ENCODE measurements around the gene SPCS2. TPM values are rescaled to one million over a fixed set of nuclear protein-coding genes. Genes with fewer than 3 reads are reported as not detected.
"Not testable (repeated sequence)": the region's sequence is repeated elsewhere in the genome, so short reads cannot be mapped to it uniquely, and the experiment has no call there.

SPCS2 gene
- total RNA-seq, 1 experiment from 2014 or later, result 116 TPM

DNA sequence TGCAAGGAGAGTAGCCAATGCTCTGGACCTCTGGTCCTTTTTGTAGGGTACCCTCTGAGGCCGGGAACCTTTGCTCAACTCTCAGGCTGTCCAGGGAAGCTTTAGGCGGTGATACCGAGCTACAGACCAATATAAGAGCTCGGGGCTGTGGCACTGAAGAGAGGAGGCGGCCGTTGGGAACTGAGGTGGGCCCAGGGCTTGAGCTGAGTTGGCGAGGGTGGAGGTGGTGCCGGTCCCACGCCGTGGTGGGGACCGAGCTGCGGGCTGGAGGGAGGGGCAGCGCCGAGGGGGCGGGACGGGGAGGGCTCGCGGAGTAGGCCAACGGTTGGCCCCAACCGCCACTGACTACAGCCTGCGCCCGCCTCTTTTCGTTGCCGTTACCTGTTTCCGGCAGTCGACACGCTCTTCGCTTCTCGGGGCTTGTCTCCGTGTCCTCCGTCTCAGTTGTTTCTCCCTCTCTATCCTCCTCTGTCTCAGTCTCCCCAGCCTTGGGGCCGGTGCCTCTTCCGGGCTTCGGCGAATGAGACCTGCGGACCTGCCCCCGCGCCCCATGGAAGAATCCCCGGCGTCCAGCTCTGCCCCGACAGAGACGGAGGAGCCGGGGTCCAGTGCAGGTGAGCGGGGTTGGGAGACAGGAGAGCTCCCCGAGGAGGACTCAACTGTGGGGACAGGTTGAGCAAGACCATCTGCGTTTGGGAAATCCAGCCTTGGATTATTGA is 39.6 kb downstream of the SPCS2 start, which contains the start of gene NEU3 (continued):
- TF ChIP-seq, protein P1, sequence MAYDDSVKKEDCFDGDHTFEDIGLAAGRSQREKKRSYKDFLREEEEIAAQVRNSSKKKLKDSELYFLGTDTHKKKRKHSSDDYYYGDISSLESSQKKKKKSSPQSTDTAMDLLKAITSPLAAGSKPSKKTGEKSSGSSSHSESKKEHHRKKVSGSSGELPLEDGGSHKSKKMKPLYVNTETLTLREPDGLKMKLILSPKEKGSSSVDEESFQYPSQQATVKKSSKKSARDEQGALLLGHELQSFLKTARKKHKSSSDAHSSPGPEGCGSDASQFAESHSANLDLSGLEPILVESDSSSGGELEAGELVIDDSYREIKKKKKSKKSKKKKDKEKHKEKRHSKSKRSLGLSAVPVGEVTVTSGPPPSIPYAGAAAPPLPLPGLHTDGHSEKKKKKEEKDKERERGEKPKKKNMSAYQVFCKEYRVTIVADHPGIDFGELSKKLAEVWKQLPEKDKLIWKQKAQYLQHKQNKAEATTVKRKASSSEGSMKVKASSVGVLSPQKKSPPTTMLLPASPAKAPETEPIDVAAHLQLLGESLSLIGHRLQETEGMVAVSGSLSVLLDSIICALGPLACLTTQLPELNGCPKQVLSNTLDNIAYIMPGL (CRISPR knock-in tag; IDR thresholded peaks at IDR 0.05), result peak; percentile 56; the same call in 1 of the 2 replicates
- no peak for TF ChIP-seq ZNF232 (CRISPR knock-in tag; IDR thresholded peaks at IDR 0.05)
- TF ChIP-seq, protein P2, sequence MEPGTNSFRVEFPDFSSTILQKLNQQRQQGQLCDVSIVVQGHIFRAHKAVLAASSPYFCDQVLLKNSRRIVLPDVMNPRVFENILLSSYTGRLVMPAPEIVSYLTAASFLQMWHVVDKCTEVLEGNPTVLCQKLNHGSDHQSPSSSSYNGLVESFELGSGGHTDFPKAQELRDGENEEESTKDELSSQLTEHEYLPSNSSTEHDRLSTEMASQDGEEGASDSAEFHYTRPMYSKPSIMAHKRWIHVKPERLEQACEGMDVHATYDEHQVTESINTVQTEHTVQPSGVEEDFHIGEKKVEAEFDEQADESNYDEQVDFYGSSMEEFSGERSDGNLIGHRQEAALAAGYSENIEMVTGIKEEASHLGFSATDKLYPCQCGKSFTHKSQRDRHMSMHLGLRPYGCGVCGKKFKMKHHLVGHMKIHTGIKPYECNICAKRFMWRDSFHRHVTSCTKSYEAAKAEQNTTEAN (CRISPR knock-in tag; IDR thresholded peaks at IDR 0.05), result 0 out of 2 replicates have a peak, but pooled peaks have one; percentile 40
- TF ChIP-seq CREB1 (CRISPR knock-in tag; IDR thresholded peaks at IDR 0.05), result no peak
- TF ChIP-seq, protein P3, sequence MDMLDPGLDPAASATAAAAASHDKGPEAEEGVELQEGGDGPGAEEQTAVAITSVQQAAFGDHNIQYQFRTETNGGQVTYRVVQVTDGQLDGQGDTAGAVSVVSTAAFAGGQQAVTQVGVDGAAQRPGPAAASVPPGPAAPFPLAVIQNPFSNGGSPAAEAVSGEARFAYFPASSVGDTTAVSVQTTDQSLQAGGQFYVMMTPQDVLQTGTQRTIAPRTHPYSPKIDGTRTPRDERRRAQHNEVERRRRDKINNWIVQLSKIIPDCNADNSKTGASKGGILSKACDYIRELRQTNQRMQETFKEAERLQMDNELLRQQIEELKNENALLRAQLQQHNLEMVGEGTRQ (CRISPR knock-in tag; IDR thresholded peaks at IDR 0.05), result no peak

DNA sequence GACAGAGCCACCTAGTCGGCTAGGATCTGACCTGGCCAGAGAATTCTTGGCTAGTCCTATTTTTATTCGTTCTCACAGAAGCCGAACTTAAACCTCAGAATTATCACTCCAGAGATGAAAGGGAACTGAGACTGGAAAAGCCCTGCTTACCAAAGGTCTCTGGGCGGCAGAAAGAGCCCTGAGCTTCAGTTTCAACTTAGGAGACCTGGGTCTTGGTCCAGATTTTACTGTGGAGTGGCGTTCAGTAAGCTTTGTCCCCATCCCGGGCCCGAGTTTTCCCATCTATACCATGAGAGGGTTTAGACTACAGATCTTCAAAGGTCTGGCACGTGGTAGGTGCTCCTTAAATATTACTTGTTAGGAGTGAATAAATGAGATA is 40.2 kb downstream of the SPCS2 start:
- TF ChIP-seq, protein P4, sequence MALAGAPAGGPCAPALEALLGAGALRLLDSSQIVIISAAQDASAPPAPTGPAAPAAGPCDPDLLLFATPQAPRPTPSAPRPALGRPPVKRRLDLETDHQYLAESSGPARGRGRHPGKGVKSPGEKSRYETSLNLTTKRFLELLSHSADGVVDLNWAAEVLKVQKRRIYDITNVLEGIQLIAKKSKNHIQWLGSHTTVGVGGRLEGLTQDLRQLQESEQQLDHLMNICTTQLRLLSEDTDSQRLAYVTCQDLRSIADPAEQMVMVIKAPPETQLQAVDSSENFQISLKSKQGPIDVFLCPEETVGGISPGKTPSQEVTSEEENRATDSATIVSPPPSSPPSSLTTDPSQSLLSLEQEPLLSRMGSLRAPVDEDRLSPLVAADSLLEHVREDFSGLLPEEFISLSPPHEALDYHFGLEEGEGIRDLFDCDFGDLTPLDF (CRISPR knock-in tag; IDR thresholded peaks at IDR 0.05), result no peak
- TF ChIP-seq, protein P5, sequence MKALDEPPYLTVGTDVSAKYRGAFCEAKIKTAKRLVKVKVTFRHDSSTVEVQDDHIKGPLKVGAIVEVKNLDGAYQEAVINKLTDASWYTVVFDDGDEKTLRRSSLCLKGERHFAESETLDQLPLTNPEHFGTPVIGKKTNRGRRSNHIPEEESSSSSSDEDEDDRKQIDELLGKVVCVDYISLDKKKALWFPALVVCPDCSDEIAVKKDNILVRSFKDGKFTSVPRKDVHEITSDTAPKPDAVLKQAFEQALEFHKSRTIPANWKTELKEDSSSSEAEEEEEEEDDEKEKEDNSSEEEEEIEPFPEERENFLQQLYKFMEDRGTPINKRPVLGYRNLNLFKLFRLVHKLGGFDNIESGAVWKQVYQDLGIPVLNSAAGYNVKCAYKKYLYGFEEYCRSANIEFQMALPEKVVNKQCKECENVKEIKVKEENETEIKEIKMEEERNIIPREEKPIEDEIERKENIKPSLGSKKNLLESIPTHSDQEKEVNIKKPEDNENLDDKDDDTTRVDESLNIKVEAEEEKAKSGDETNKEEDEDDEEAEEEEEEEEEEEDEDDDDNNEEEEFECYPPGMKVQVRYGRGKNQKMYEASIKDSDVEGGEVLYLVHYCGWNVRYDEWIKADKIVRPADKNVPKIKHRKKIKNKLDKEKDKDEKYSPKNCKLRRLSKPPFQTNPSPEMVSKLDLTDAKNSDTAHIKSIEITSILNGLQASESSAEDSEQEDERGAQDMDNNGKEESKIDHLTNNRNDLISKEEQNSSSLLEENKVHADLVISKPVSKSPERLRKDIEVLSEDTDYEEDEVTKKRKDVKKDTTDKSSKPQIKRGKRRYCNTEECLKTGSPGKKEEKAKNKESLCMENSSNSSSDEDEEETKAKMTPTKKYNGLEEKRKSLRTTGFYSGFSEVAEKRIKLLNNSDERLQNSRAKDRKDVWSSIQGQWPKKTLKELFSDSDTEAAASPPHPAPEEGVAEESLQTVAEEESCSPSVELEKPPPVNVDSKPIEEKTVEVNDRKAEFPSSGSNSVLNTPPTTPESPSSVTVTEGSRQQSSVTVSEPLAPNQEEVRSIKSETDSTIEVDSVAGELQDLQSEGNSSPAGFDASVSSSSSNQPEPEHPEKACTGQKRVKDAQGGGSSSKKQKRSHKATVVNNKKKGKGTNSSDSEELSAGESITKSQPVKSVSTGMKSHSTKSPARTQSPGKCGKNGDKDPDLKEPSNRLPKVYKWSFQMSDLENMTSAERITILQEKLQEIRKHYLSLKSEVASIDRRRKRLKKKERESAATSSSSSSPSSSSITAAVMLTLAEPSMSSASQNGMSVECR (CRISPR knock-in tag; IDR thresholded peaks at IDR 0.05; ENCODE audit: borderline replicate concordance), result no peak
- no peak for TF ChIP-seq TCF7 (CRISPR knock-in tag; IDR thresholded peaks at IDR 0.05; ENCODE audit: low read depth)
- TF ChIP-seq RELA (CRISPR knock-in tag; IDR thresholded peaks at IDR 0.05; ENCODE audit: borderline replicate concordance), result no peak
- no peak for TF ChIP-seq RORB (CRISPR knock-in tag; IDR thresholded peaks at IDR 0.05)
- TF ChIP-seq, protein P6, sequence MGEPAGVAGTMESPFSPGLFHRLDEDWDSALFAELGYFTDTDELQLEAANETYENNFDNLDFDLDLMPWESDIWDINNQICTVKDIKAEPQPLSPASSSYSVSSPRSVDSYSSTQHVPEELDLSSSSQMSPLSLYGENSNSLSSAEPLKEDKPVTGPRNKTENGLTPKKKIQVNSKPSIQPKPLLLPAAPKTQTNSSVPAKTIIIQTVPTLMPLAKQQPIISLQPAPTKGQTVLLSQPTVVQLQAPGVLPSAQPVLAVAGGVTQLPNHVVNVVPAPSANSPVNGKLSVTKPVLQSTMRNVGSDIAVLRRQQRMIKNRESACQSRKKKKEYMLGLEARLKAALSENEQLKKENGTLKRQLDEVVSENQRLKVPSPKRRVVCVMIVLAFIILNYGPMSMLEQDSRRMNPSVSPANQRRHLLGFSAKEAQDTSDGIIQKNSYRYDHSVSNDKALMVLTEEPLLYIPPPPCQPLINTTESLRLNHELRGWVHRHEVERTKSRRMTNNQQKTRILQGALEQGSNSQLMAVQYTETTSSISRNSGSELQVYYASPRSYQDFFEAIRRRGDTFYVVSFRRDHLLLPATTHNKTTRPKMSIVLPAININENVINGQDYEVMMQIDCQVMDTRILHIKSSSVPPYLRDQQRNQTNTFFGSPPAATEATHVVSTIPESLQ (CRISPR knock-in tag; IDR thresholded peaks at IDR 0.05), result no peak
- TF ChIP-seq ZNF138 (CRISPR knock-in tag; conservative IDR thresholded peaks at IDR 0.05), result no peak
- no peak for TF ChIP-seq NFE2L1 (CRISPR knock-in tag; IDR thresholded peaks at IDR 0.05)
- TF ChIP-seq, protein P1 (CRISPR knock-in tag; IDR thresholded peaks at IDR 0.05), result no peak
- TF ChIP-seq, protein P7, sequence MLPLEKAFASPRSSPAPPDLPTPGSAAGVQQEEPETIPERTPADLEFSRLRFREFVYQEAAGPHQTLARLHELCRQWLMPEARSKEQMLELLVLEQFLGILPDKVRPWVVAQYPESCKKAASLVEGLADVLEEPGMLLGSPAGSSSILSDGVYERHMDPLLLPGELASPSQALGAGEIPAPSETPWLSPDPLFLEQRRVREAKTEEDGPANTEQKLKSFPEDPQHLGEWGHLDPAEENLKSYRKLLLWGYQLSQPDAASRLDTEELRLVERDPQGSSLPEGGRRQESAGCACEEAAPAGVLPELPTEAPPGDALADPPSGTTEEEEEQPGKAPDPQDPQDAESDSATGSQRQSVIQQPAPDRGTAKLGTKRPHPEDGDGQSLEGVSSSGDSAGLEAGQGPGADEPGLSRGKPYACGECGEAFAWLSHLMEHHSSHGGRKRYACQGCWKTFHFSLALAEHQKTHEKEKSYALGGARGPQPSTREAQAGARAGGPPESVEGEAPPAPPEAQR (CRISPR knock-in tag; IDR thresholded peaks at IDR 0.05), result no peak
- no peak for TF ChIP-seq SOX15 (CRISPR knock-in tag; IDR thresholded peaks at IDR 0.05)
- Mint-ChIP-seq H3K4me3 (peak overlapping the region; percentile 96), H3K9me3 (no peaks in the 10 kb centered on the region), H3K36me3 (0 out of 2 replicates have a peak, but pooled peaks cover 3% of the 10 kb centered on the region), H3K4me1 (peaks cover 13% of the 10 kb centered on the region), H3K27ac (peak overlapping the region; percentile 81), H3K27me3 (ENCODE audit: low read depth) (peaks cover 2% of the 10 kb centered on the region; the same call in 1 of the 2 replicates)
- DNase-seq (ENCODE audit: low spot score) (no peak), ATAC-seq (no peak)
- ChIA-PET CTCF (interaction anchor here (1.0 to 2.1 kb wide), 8 partner anchors 34 to 288 kb away, joined by 3 to 9 read pairs (median 4); no protein-coding TSS in a partner anchor), POLR2A (interaction anchor here (1.3 kb wide), 1 partner anchor 40 kb away, joined by 8 read pairs; the partner anchor contains the start of genes SPCS2 and XRRA1)

DNA sequence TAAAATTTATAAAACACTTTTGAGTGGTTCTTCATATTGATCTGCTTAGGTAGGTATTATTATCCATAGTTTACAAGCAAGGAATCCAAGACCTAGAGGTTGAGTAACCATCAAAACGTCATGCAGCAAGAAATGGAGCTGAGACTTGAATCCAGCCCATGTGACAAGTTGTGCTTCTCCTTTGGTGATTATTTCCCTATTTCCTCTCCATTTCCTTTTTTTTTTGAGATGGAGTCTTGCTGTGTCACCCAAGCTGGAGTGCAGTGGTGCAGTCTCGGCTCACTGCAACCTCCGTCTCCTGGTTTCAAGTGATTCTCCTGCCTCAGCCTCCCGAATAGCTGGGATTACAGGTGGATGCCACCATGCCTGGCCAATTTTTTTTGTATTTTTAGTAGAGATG is 41.1 kb downstream of the SPCS2 start:
- Mint-ChIP-seq H3K4me1 (peaks cover 13% of the 10 kb centered on the region), H3K4me3 (peak overlapping the region; percentile 96)
- ATAC-seq; DNase-seq (ENCODE audit: low spot score); POLR2A ChIA-PET; H3K27ac Mint-ChIP-seq; H3K9me3 Mint-ChIP-seq; H3K27me3 Mint-ChIP-seq (ENCODE audit: low read depth); H3K36me3 Mint-ChIP-seq: not testable (repeated sequence)
- CTCF ChIA-PET, result interaction anchor here (1.0 to 2.1 kb wide), 3 partner anchors 33 to 258 kb away, joined by 3 to 9 read pairs (median 3); no protein-coding TSS in a partner anchor
